ENCODE data around the gene TXNRD2.
"Not testable (repeated sequence)": the region's sequence is repeated elsewhere in the genome, so short reads cannot be mapped to it uniquely, and the experiment has no call there.

TXNRD2 gene

DNA sequence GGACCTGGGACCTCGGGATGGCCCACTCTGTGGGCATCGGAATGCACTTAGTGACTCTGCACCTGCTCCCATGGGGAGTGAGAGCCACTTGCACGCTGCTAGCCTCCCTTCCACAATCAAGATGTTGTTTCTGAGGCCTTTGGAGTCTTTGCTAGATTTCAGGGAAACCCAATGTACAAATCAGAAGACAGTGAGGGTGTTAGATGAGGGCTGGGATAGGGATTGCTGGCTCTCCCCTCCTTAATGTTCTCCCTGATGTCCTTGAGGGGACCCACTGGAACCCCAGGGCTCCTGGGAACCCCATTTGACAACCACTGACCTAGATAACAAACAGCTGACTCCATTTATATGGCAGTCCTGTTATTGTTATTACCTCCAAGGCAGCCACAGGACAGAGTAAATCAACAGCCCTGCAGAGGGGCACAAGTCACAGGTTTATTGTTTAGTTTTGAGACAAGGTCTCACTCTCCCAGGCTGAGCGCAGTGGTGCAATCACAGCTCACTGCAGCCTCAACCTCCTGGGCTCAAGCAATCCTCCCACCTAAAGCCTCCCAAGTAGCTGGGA is 31.4 kb downstream of the TXNRD2 start:
- peaks cover 0 to 7% of the 10 kb centered on the region in 2 donors for H3K9me3 ChIP-seq (replicated peaks in 1 of 2; ENCODE audit: control insufficient read depth in 2 of 2, insufficient read depth in 1 of 2, low read depth in 1 of 2, low read length in 2 of 2)
- H2AK5ac ChIP-seq (ENCODE audit: low read depth, low read length), result no peak overlapping the region
- H2AFZ ChIP-seq (ENCODE audit: low read length), result no peak overlapping the region
- no peak overlapping the region for H4K91ac ChIP-seq (ENCODE audit: low read depth, low read length, poor library complexity)
- H3K18ac ChIP-seq (ENCODE audit: low read length), result no peak overlapping the region
- peak overlapping the region; percentile 94 for H3K23ac ChIP-seq (ENCODE audit: low read depth, low read length, poor library complexity)
- H2BK12ac ChIP-seq (ENCODE audit: low read length), result no peak overlapping the region
- H3K14ac ChIP-seq (ENCODE audit: low read length), result no peak overlapping the region
- peaks cover 6 to 8% of the 10 kb centered on the region in 2 donors for H3K4me1 ChIP-seq (ENCODE audit: control insufficient read depth in 2 of 2, insufficient read depth in 1 of 2, low read depth in 1 of 2, low read length in 2 of 2)
- H3K9ac ChIP-seq (ENCODE audit: low read depth, low read length, poor library complexity), result no peak overlapping the region
- peaks cover 0 to 1% of the 10 kb centered on the region in 2 donors for H3K36me3 ChIP-seq (replicated peaks in 1 of 2; ENCODE audit: control insufficient read depth in 2 of 2, insufficient read depth in 2 of 2, low read length in 2 of 2)
- H3K79me1 ChIP-seq (ENCODE audit: low read depth, low read length), result peaks cover 5% of the 10 kb centered on the region
- no peak overlapping the region for H3K4me3 ChIP-seq (ENCODE audit: low read length in 2 of 2)
- DNase-seq (ENCODE audit: low spot score), result no peak
- H3K4me2 ChIP-seq (ENCODE audit: insufficient read depth, low read length, poor library complexity, severe bottlenecking), result no peak overlapping the region
- no peak overlapping the region for H2BK120ac ChIP-seq (ENCODE audit: low read depth, low read length)
- peaks cover 0 to 25% (median 3%) of the 10 kb centered on the region in 3 experiments for H3K27me3 ChIP-seq (ENCODE audit: control insufficient read depth in 3 of 3, insufficient read depth in 3 of 3, low read depth in 1 of 3, low read length in 3 of 3)
- no peak overlapping the region for H3K4ac ChIP-seq (ENCODE audit: low read length)
- no peak overlapping the region for H2BK15ac ChIP-seq (ENCODE audit: low read length)
- H4K8ac ChIP-seq (ENCODE audit: low read depth, low read length), result no peak overlapping the region
- no peak overlapping the region for H2BK5ac ChIP-seq (ENCODE audit: low read length)
- H3K27ac ChIP-seq (replicated peaks; ENCODE audit: low read length), result no peak overlapping the region
- WGBS, 2 donors (ENCODE audit: extremely low coverage in 2 of 2, insufficient read length in 2 of 2, insufficient replicate concordance in 1 of 2), result no CpG with 5 or more reads among the region's 4 CpGs

DNA sequence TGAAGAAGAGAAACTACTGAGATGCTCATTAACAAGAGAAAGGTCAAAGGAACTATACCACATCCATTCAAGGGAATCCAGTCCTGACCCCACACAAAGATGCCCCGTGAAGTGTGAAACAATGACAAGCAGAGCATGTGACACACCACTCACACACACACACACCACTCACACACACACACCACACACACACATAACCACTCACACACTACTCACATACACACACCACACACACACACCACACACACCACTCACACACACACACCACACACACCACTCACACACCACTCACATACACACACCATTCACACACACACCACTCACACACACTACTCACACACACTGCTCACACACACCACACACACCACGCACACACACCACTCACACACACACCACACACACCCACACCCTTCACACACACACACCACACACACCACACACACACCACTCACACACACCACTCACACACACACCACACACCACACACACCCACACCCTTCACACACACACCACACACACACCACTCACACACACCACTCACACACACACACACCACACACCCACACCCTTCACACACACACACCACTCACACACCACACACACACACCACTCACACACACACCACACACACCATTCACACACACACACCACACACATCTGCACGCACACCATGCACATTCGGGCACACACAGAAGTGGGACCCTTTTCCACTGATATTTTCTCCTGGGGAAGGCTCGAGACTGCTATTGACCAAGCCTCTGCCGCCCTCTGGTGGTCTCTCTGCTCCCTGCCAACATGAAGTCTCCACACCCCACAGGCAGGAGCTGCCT is 32.1 kb downstream of the TXNRD2 start:
- H2BK120ac ChIP-seq (ENCODE audit: low read depth, low read length), result no peak overlapping the region
- H2AFZ ChIP-seq (ENCODE audit: low read length), result no peak overlapping the region
- H3K4ac ChIP-seq (ENCODE audit: low read length), result peak overlapping the region; percentile 43
- peak overlapping the region; percentile 97 for H3K14ac ChIP-seq (ENCODE audit: low read length)
- no peak overlapping the region for H2BK5ac ChIP-seq (ENCODE audit: low read length)
- no peak overlapping the region for H3K4me2 ChIP-seq (ENCODE audit: insufficient read depth, low read length, poor library complexity, severe bottlenecking)
- H4K91ac ChIP-seq (ENCODE audit: low read depth, low read length, poor library complexity), result peak overlapping the region; percentile 68
- peak overlapping the region; percentile 63 for H3K18ac ChIP-seq (ENCODE audit: low read length)
- peaks cover 0 to 7% of the 10 kb centered on the region in 2 donors for H3K9me3 ChIP-seq (replicated peaks in 1 of 2; ENCODE audit: control insufficient read depth in 2 of 2, insufficient read depth in 1 of 2, low read depth in 1 of 2, low read length in 2 of 2)
- peaks cover 5% of the 10 kb centered on the region for H3K79me1 ChIP-seq (ENCODE audit: low read depth, low read length)
- peak overlapping the region; percentile 76 for H3K9ac ChIP-seq (ENCODE audit: low read depth, low read length, poor library complexity)
- H3K27ac ChIP-seq (replicated peaks; ENCODE audit: low read length), result no peak overlapping the region
- peak overlapping the region; percentile 67 for H2BK12ac ChIP-seq (ENCODE audit: low read length)
- peaks cover 6 to 9% of the 10 kb centered on the region in 2 donors for H3K4me1 ChIP-seq (ENCODE audit: control insufficient read depth in 2 of 2, insufficient read depth in 1 of 2, low read depth in 1 of 2, low read length in 2 of 2)
- peak; percentile 82 for DNase-seq (ENCODE audit: low spot score)
- peaks cover 0 to 1% of the 10 kb centered on the region in 2 donors for H3K36me3 ChIP-seq (replicated peaks in 1 of 2; ENCODE audit: control insufficient read depth in 2 of 2, insufficient read depth in 2 of 2, low read length in 2 of 2)
- H3K23ac ChIP-seq (ENCODE audit: low read depth, low read length, poor library complexity), result peak overlapping the region; percentile 94
- H3K27me3 ChIP-seq (ENCODE audit: control insufficient read depth in 3 of 3, insufficient read depth in 3 of 3, low read depth in 1 of 3, low read length in 3 of 3), result peaks cover 0 to 19% (median 3%) of the 10 kb centered on the region in 3 experiments
- no peak overlapping the region for H2AK5ac ChIP-seq (ENCODE audit: low read depth, low read length)
- no peak overlapping the region for H2BK15ac ChIP-seq (ENCODE audit: low read length)
- H3K4me3 ChIP-seq (ENCODE audit: low read length in 2 of 2), result peak overlapping the region in 1 of 2 donors; percentile 70
- peak overlapping the region; percentile 97 for H4K8ac ChIP-seq (ENCODE audit: low read depth, low read length)
- WGBS, 2 donors (ENCODE audit: extremely low coverage in 2 of 2, insufficient read length in 2 of 2, insufficient replicate concordance in 1 of 2), result 100% methylated on average over 1 of the region's 6 CpGs; no CpG with 5 or more reads in 1 of the 2 donors

DNA sequence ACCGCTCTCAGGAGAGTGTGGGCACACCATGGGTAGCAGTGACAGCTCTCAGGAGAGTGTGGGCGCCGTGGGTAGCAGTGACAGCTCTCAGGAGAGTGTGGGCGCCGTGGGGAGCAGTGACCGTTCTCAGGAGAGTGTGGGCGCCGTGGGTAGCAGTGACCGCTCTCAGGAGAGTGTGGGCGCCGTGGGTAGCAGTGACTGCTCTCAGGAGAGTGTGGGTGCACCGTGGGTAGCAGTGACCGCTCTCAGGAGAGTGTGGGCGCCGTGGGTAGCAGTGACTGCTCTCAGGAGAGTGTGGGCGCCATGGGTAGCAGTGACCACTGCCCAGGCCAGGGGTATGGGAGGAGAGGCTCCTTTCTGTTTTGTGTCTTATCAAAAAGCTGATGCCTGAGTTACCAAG is 33.7 kb downstream of the TXNRD2 start:
- not testable (repeated sequence) for H2BK5ac ChIP-seq (ENCODE audit: low read length); H2AFZ ChIP-seq (ENCODE audit: low read length); H3K4me3 ChIP-seq (ENCODE audit: low read length in 2 of 2); H3K9ac ChIP-seq (ENCODE audit: low read depth, low read length, poor library complexity); H3K27ac ChIP-seq (replicated peaks; ENCODE audit: low read length); H3K23ac ChIP-seq (ENCODE audit: low read depth, low read length, poor library complexity); H4K8ac ChIP-seq (ENCODE audit: low read depth, low read length); DNase-seq (ENCODE audit: low spot score); H4K91ac ChIP-seq (ENCODE audit: low read depth, low read length, poor library complexity); H3K4ac ChIP-seq (ENCODE audit: low read length); H3K18ac ChIP-seq (ENCODE audit: low read length); H3K4me2 ChIP-seq (ENCODE audit: insufficient read depth, low read length, poor library complexity, severe bottlenecking); H3K9me3 ChIP-seq (replicated peaks in 1 of 2; ENCODE audit: control insufficient read depth in 2 of 2, insufficient read depth in 1 of 2, low read depth in 1 of 2, low read length in 2 of 2); H2BK120ac ChIP-seq (ENCODE audit: low read depth, low read length); H3K36me3 ChIP-seq (replicated peaks in 1 of 2; ENCODE audit: control insufficient read depth in 2 of 2, insufficient read depth in 2 of 2, low read length in 2 of 2); H2BK12ac ChIP-seq (ENCODE audit: low read length); H3K14ac ChIP-seq (ENCODE audit: low read length); H3K79me1 ChIP-seq (ENCODE audit: low read depth, low read length)
- H3K27me3 ChIP-seq (ENCODE audit: control insufficient read depth in 3 of 3, insufficient read depth in 3 of 3, low read depth in 1 of 3, low read length in 3 of 3), result peaks cover 0 to 23% (median 3%) of the 10 kb centered on the region in 3 experiments
- peaks cover 16 to 23% of the 10 kb centered on the region in 2 donors for H3K4me1 ChIP-seq (ENCODE audit: control insufficient read depth in 2 of 2, insufficient read depth in 1 of 2, low read depth in 1 of 2, low read length in 2 of 2)
- peak overlapping the region; percentile 54 for H2BK15ac ChIP-seq (ENCODE audit: low read length)
- peak overlapping the region; percentile 39 for H2AK5ac ChIP-seq (ENCODE audit: low read depth, low read length)
- WGBS, 2 donors (ENCODE audit: extremely low coverage in 2 of 2, insufficient read length in 2 of 2, insufficient replicate concordance in 1 of 2), result no CpG with 5 or more reads among the region's 16 CpGs

DNA sequence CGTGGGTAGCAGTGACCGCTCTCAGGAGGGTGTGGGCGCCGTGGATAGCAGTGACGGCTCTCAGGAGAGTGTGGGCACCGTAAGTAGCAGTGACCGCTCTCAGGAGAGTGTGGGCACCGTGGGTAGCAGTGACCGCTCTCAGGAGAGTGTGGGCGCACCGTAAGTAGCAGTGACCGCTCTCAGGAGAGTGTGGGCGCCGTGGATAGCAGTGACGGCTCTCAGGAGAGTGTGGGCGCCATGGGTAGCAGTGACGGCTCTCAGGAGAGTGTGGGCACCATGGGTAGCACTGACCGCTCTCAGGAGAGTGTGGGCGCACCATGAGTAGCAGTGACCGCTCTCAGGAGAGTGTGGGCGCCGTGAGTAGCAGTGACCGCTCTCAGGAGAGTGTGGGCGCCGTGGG is 34.8 kb downstream of the TXNRD2 start:
- H3K9ac ChIP-seq (ENCODE audit: low read depth, low read length, poor library complexity); H3K4me2 ChIP-seq (ENCODE audit: insufficient read depth, low read length, poor library complexity, severe bottlenecking); H2BK12ac ChIP-seq (ENCODE audit: low read length); H3K79me1 ChIP-seq (ENCODE audit: low read depth, low read length); H2AFZ ChIP-seq (ENCODE audit: low read length); H3K14ac ChIP-seq (ENCODE audit: low read length); H3K23ac ChIP-seq (ENCODE audit: low read depth, low read length, poor library complexity); H4K91ac ChIP-seq (ENCODE audit: low read depth, low read length, poor library complexity); H3K4me3 ChIP-seq (ENCODE audit: low read length in 2 of 2); H3K36me3 ChIP-seq (replicated peaks in 1 of 2; ENCODE audit: control insufficient read depth in 2 of 2, insufficient read depth in 2 of 2, low read length in 2 of 2); H3K27ac ChIP-seq (replicated peaks; ENCODE audit: low read length); H3K9me3 ChIP-seq (replicated peaks in 1 of 2; ENCODE audit: control insufficient read depth in 2 of 2, insufficient read depth in 1 of 2, low read depth in 1 of 2, low read length in 2 of 2); H2BK15ac ChIP-seq (ENCODE audit: low read length); H2BK120ac ChIP-seq (ENCODE audit: low read depth, low read length); H2BK5ac ChIP-seq (ENCODE audit: low read length); H2AK5ac ChIP-seq (ENCODE audit: low read depth, low read length); DNase-seq (ENCODE audit: low spot score); H4K8ac ChIP-seq (ENCODE audit: low read depth, low read length); H3K18ac ChIP-seq (ENCODE audit: low read length); H3K4ac ChIP-seq (ENCODE audit: low read length): not testable (repeated sequence)
- H3K27me3 ChIP-seq (ENCODE audit: control insufficient read depth in 3 of 3, insufficient read depth in 3 of 3, low read depth in 1 of 3, low read length in 3 of 3), result peaks cover 0 to 19% (median 3%) of the 10 kb centered on the region in 3 experiments
- H3K4me1 ChIP-seq (ENCODE audit: control insufficient read depth in 2 of 2, insufficient read depth in 1 of 2, low read depth in 1 of 2, low read length in 2 of 2), result peaks cover 21 to 32% of the 10 kb centered on the region in 2 donors
- no CpG with 5 or more reads among the region's 25 CpGs for WGBS, 2 donors (ENCODE audit: extremely low coverage in 2 of 2, insufficient read length in 2 of 2, insufficient replicate concordance in 1 of 2)

Data from neuronal stem cell (in vitro differentiated cells).